HG03025 (cell line): ENCODE measurements around the gene MKNK2.

Experiments
- ATAC-seq: cut with Tn5 transposase; IDR thresholded peaks from one replicate; pipeline ENCODE4 v1.9.1; 2021; ENCODE audit warnings: mild to moderate bottlenecking, moderate library complexity; ENCODE audit not compliant: unreplicated experiment, low FRiP score

The MKNK2 gene

DNA sequence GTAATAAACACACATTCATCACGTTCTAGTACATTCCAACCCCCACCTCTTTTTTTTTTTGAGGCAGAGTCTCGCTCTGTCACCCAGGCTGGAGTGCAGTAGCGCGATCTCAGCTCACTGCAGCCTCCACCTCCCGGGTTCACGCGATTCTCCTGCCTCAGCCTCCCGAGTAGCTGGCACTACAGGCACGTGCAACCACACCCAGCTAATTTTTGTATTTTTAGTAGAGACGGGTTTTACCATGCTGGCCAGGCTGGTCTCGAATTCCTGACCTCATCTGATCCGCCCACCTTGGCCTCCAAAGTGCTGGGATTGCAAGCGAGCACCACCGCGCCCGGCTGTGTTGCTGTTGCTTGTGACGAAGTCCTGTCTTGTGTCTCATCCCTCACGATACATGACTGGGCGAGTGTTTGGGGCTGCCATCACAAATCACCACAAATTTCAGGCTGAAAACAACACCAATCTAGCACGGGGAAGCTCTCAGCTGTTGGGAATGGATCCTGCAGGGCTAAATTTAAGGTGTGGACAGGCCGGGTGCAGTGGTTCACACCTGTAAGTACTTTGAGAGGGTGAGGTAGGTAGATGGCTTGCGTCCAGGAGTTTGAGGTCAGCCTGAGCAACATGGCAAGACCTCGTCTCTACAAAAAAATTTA is 29.4 kb upstream of the MKNK2 start:
- no peak for ATAC-seq

DNA sequence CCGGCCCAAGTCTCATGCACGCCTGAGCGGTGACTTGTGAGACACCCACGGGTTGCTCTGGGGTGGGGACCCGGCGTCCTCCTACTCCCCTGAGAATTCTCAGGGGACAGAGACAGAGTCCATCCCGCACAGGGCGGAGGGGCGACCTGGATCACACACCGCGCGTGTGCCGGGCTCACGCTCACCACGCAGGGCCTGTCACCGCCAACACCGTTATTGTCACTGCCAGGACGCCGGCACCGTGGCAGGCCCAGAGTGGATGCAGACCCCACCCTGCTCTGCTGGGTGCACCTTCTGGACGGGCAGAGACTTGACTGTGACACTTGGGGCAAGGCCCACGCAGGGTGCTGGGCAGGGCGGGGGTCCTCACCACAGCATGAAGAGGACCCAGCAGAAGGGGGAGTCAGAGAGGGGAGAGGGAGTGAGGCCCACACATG is 28.8 kb upstream of the MKNK2 start:
- no peak for ATAC-seq

DNA sequence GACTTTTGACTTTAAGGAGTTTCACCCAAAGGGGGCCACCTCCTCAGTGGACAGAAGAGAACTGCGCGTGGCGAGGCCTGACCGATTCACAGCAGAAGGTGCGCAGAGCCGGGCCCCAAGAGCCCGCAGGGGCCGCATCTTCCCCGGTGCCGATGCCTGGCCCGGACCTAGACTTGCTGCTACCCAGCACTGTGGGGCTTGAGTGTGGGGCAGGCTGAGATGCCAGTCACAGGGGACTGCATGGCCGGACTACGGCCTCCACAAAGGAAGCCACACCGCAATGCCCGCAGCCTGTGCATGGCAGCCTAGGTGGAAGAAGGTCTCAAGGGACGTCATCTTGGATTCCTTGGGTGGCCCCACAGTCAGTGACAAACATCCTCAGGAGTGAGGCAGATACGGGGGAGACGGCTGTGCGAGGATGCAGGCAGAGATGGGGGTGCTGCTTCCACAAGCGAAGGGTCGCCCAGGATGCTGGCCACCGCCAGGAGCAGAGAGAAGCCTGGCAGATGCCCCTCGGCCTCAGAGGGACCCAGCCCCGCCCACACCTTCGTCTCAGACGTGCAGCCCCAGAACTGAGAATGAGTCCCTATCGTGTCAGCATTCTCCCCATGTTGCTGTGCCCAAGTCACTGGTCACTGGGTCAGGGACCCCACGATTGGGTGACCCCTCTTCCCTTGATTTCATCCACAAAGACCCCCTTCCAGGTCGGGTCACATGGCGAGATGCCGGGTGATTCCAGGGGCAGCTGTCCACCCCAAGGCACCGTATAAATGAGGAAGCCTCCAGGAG is 28.2 kb upstream of the MKNK2 start:
- ATAC-seq, result no peak

DNA sequence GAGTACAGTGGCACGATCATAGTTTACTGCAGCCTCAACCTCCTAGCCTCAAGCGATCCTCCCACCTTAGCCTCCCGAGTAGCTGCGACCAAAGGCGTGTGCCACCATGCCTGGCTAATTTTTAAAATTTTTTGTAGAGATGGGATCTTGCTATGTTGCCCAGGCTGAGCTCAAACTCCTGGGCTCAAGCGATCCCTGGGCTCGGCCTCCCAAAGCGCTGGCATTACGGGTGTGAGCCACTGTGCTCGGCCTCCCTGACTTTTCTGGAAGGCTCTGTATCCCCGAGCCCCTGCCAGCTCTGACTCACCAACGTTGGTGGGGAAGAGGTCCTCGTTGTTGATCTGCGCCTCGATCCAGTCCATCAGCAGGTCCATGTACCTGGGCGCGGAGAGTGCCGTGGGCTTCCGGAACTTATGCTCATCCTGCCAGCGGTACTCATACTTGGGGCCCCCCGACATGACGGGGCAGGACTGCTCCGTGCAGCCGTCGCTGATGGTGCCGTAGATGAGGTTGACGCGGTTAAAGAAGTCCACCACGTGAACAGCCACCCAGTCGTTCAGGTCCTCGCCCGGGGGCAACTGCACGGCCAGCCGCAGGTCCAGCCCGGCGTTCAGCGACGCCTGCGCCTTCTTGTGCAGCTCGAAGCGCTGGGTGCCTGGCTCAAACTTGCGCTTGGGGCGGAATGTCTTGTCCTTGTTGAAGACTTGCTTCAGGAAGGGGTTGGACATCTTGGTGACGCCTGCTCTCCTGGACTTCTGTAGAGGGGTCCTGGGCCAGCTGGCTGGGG is 27.0 kb upstream of the MKNK2 start:
- no peak for ATAC-seq

DNA sequence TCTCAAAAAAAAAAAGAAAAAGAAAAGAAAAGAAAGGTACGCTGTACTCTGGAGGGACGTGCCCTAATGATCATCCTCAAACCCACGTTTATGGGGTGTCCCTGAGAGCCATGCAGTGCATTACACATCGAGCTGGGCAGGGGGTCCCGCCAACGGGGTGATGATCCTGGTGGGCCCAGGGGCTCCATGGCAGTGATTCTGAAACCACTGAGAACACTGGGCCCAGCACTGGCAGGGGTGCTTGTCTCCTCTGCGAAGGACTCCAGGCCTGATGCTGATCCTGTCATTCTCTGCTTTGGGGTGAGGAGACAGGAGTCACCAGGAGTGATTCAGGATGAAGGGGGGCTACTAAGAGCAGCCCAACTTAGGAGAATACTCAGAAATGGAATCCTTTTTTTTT is 26.4 kb upstream of the MKNK2 start:
- no peak for ATAC-seq

DNA sequence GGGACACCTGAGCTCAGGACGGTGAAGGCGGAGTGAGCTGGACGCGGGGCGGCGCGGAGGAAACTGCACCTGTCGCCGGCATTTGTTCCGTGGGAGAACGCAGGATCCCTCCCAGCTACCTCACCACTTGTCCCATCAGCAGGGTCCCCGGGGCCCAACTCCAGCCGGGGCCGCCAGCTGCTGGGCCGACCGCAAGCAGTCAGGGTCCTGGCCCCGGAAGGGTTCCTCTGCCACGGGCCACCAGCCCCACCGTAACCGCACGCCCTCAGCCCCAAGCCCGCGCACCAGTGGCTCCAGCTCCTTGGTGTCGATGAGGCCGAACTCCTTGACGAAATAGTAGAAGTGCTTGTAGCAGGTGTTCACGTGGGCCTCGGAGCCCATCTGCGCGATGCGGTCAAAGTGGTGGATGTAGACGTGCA is 25.5 kb upstream of the MKNK2 start:
- ATAC-seq, result no peak

DNA sequence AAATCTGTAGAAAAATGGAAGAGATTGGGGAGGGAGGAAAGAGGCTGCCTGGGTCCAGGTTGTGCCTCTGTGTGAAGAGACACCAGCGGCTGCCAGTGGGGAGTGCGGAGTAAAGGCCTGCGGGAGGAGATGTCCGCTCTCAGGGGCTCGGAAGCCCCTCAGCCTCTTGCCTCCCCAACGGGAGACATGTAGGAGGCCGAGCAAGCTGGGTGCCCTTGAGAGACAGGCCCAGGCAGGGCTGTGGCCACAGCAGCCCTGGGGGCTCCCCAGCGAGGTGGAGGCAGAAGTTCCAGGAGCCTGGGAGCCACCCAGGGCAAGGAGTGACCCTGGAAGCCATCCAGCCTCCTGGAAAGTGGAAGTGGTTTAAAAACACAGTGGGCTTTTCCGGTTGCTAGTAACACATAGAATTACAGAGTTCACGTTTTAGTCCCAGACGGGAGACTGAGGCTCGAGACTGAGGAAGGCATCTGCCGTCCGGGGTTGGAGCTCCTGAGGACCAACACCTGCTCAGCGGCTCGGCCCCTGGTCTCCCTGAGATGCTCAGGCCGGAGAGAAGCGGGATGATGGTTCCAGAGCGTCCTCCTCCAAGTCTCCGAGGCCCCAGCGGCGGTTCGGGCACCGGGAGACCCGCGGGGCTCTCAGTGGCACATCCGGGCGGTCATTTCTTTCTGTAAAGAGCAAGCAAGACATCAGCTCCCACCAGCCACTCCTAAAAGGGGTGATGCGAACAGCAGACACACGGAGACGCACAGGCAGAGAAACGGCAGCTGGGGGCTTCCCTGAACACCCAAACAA is 21.9 kb upstream of the MKNK2 start:
- no peak for ATAC-seq

DNA sequence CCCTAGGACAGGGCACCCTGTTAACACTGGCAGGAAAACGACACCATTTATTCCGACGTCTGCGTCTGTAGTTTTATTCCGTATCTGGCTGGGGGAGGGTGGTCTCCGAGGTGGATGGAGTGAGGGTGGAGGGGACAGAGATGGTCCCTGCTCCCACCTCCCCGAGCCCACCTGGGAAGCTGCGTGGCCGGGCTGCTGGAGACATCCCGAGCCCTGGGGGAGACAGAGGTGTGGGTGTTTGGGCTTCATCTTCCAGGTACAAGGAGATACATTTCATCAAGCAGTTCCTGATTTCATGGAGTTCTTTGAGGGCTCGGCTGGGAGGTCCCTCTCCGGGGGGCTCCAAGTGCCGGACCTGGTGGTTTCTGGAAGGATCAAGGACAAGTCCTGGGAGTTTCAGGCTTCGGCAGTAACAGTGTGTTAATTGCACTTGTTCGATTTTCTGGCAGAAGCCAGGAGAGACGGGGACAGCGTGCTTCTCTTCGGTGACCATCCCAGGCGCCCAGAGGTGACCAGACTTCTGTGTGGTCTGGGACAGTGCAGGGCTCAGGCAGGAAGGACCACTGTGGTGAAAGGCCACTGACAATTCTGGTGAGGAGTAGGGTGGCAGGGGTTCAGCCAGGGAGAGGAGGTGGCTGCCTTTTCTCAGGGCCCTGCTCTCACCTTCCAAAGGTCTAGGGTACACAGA is 20.1 kb upstream of the MKNK2 start:
- ATAC-seq, result no peak

DNA sequence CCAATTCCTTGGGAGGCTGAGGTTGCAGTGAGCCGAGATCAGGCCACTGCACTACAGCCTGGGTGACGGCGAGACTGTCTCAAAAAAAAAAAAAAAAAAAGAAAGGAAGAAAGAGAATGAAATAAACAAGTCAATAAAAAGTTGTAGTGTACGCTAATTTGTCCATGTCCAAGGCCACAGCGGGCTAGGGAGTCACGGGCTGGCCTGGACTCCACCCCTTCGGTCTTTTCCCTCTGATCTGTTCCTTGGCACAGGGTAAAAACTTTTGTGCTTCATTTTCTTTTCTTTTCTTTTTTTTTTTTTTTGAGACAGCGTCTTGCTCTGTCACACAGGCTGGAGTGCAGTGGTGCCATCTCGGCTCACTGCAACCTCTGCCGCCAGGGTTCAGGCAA is 19.4 kb upstream of the MKNK2 start:
- no peak for ATAC-seq

DNA sequence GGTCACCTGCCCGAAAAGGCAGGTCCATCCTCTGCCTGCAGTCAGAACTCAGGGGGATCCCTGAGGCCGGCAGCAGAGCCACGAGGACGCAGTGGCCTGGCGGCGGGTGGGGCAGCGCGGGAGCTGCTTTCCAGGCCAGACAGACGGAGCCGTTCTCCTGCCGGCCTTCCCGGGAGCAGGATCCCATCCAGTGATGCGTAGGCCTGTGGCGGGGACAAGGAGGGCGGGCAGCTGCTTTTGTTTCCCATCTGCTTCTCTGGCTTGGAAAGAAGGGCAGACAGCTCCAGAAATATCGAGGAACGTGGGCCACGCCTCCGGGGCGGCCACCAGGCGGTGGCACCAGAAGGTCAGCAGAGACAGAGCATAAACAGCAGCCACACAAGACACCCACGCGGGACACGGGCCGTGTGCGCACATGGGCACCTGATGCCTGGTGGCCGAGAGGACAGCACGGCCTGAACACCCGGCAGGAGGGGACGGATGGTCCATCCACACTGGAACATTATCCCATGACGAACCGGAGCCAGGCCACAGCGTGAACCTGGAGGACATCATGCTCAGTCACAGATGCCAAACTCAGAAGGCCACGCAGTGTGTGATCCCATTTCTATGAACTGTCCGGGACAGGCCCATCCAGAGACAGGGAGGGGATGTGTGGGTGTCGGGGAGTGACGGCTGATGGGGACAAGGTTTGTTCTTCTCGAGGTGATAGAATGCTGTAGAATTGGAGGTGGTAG is 13.9 kb upstream of the MKNK2 start:
- ATAC-seq, result no peak

DNA sequence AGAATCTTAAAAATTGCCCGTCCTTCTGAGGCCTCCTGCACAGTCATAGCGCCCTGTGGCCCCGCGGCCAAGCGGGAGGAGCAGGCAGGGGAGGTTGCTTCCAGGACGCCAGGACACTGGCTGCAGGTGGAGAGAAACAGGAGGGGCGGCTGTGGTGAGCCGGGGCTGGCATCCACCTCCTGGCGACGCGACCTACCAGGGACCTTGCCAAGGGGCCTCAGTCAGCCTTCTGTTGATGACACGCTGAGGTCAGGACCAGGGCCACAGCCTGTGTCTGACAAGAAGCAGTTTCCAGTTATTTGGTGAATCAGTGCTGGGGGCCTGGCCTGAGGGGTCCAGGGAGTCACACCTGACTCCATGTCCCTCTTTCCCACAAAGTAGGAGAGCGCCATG is 13.3 kb upstream of the MKNK2 start:
- ATAC-seq, result no peak

DNA sequence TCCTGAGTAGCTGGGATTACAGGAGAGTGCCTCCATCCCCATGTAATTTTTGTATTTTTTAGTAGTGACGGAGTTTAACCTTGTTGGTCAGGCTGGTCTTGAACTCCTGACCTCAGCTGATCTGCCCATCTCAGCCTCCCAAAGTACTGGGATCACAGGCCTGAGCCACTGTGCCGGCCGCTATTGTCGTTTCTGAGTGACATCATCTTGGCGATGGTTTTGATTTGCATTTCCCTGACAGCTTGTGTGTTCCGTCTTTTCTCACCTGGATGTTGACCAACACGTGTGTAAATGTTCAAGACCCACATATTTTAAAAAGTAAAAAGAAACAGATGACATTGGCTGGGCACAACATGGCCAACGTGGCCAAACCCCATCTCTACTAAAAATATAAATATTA is 12.8 kb upstream of the MKNK2 start:
- ATAC-seq, result no peak

DNA sequence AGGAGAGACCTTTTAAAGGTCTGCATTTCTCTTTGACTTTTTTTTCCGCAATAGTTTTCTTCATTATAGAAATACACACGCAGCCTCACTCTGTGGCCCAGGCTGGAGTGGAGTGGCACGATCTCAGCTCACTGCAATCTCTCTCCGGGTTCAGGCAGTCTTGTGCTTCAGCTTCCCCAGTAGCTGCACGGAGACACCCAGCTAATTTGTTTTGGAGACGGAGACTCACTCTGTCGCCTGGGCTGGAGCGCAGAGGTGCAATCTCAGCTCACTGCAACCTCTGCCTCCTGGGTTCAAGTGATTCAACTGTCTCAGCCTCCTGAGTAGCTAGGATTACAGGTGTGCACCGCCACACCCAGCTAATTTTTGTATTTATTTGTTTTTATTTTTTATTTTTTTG is 11.7 kb upstream of the MKNK2 start:
- ATAC-seq, result no peak

DNA sequence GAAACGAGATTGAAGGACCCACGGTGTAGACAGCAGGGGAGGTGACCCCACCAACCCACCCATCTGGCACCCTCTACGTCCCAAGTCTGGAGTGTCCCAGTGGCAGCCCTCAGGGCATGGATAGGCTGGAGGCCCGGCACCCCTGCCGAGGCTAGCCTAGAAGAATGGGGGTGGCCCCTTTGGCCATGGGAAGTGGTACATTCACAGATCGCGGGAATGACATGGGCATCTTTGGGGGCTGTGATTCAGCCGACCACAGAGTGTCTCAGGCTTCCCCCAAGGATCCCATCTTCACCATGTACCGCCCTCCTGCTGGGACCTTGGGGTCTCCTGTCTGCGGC is 11.3 kb upstream of the MKNK2 start:
- ATAC-seq, result no peak

DNA sequence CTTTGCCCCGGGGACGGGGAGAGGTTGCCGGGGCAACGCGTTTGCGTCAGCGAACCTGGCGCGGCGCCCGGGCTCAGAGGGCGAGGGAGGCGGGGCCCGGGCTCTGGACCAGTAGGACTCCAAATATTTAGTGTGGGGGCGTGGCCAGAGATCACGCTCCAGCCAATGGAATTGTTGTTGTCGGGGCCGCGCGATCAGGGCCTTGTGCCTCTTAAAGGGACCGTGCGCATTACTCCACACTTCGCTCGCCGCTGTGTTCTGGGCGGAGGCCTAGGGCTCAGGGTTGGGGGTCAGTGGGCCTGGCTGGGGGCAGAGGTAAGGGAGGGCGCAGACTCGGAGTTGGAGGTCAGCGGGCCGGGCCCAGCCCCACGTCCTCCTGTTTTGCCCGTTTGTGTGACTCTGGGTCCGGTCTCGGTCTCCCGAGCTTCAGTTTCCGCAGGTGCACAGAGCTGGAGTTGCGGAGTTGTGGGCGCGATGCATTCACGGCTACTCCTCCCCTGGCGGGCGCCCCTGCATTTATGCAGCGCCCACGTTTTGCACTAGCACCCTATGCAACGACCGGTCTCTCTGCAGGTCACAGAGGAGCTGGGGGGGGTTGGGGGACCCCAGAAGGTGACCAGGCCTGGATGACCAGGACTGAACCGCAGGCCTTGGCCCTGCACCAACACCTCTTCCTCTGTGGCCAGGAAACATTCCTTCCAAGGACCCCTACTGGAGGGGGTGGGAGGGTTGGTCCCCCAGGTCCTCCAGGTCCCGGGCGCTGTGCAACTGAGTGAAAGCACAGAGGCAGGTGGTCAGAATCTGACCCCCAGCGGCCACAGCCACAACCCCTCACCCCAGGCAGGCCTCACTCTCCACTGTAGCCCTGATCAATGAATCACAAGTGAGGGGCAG is 10.7 kb upstream of the MKNK2 start:
- ATAC-seq, result peak; percentile 73

DNA sequence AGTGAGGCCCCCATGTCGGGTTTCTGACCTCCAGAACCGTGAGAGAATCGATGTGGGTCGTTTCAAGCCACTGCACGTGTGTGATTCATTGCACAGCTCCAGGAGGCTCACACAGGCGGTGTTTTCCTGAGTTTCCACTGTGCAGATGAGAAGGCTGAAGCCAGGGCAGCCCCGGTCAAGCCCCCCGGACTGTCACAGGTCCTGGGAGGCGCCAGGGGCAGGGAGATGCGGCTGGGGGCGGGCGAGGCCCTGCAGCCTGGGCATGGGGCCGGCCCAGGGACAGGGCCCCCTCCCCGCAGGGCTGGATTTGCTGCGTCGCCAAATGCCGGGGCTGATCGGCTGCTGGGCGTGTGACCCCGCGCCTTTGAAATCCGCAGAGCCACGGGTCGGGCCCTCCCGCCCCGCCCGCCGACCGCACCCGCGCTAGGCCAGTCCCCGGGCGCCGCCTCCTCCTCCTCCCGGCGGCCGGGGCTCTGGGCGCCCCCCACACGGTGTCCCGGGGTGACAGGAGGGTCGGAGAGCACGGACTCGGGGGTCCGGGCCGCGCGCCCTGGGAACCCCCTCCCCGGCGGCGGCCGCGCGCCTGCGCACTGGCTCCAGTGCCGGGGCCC is 9.9 kb upstream of the MKNK2 start:
- ATAC-seq, result peak; percentile 3

DNA sequence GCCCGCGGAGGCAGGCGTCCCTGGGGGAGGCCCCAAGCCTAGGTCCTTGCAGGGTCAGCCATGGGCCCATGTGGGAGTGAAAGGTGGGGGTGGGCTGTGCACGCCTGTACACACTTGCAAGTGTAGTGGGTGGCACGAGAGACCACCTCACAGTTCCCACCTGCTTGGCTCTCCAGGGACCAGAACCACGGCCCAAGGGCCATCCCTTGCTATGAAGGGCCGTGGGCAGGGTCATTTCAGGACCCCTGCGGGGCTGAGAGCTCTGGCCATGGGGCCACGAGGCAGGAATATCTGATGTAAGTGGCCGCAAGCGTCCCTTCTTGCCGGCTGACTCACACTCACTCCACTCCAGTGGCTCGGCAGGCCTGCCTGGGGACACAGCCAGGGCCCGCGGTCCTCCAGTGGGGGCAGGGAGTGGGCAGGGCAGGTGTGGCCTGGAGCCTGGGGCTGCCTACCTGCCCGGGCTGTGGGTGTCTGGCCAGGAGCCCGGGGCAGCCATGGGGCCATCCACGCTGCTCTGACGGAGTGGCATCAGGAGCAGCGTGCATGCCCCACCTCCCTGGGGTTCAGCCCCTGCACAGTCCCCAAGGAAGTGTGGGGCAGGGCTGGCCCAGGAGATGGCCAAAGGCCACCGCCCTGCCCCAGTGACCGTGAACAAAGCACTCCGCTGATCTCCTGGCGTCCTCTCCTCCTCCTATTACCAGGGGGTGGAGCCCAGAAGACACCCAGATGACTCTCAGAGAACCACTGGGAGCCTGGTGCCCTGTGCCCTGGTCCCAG is 8.6 kb upstream of the MKNK2 start:
- no peak for ATAC-seq
